Suprapubic skin (tissue), 4 donors: ENCODE results near the gene HOXB7.

ENCODE experiments used
- POLR2A ChIP-seq, 2 donors: fragments of 450-650 bp; IDR thresholded peaks; one replicate each; pipeline ENCODE4 v1.6.1; 2017; ENCODE audit warnings: antibody characterized with exemption in 2 of 2, mild to moderate bottlenecking in 2 of 2, moderate library complexity in 2 of 2
- POLR2AphosphoS5 ChIP-seq, 3 donors: sonication (generic); formaldehyde crosslinking; IDR thresholded peaks; one replicate each; pipeline ENCODE4 v1.6.1; 2017; ENCODE audit warnings: antibody characterized with exemption in 3 of 3
- TF ChIP-seq, protein P1 (sequence below), 2 donors: fragments of 200-600 bp in 1 of 2; fragments of 450-650 bp in 1 of 2; sonication (generic) in 1 of 2; IDR thresholded peaks; one replicate each; pipeline ENCODE4 v1.5.1; 2016 to 2019; ENCODE audit warnings: antibody characterized with exemption in 2 of 2, mild to moderate bottlenecking in 1 of 2, moderate library complexity in 1 of 2

DNA sequence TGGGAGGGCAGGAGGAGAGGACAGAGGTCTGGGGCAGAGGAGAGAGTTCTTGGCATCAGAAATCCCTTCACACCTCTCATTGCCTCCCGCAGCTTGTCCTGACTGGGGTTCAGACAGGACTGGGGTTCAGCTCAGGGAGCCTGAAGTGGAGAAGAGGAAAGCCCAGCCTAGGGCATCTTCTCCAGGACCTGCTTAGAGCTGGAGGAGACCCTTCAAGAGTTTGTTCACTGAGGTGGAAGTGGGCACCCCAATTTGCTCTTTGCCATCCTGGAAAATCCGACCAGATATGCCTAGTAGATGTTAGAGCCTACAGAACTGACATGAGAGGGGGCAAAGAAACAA lies 22.8 kb downstream of the HOXB7 start:
- TF ChIP-seq, protein P1, sequence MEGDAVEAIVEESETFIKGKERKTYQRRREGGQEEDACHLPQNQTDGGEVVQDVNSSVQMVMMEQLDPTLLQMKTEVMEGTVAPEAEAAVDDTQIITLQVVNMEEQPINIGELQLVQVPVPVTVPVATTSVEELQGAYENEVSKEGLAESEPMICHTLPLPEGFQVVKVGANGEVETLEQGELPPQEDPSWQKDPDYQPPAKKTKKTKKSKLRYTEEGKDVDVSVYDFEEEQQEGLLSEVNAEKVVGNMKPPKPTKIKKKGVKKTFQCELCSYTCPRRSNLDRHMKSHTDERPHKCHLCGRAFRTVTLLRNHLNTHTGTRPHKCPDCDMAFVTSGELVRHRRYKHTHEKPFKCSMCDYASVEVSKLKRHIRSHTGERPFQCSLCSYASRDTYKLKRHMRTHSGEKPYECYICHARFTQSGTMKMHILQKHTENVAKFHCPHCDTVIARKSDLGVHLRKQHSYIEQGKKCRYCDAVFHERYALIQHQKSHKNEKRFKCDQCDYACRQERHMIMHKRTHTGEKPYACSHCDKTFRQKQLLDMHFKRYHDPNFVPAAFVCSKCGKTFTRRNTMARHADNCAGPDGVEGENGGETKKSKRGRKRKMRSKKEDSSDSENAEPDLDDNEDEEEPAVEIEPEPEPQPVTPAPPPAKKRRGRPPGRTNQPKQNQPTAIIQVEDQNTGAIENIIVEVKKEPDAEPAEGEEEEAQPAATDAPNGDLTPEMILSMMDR (IDR thresholded peaks at IDR 0.05), result no peak
- TF ChIP-seq POLR2A (IDR thresholded peaks at IDR 0.05) (no peak), POLR2AphosphoS5 (IDR thresholded peaks at IDR 0.05) (no peak)
